Kidney (tissue), 14 donors: ENCODE data around the gene ANKRD61. TPM values are rescaled to one million over a fixed set of nuclear protein-coding genes. Genes with fewer than 3 reads are reported as not detected.
A peak's percentile ranks its signal among the peaks of the same experiment; 100 is the strongest.

Experiments used
- DNase-seq, 5 donors: peaks; one replicate each; pipeline ENCODE4 v3.0.0-alpha.2; 2013 to 2020
- FAIRE-seq: peaks from 2 replicates; lab custom pipeline; 2012; peaks lifted over from hg19 to GRCh38; lab: Jason Lieb, UNC
- H3K27ac ChIP-seq, 2 donors: one replicate each; pipeline ENCODE4 v1.7.0; 2013; ENCODE audit warnings: low read depth in 2 of 2, low read length in 2 of 2, inconsistent platforms in 1 of 2
- H3K27me3 ChIP-seq: one replicate; pipeline ENCODE4 v1.7.1; 2013; ENCODE audit warnings: low read length, inconsistent platforms; ENCODE audit not compliant: control insufficient read depth, insufficient read depth
- H3K36me3 ChIP-seq, 3 donors: one replicate each; pipeline versions ENCODE4 v1.7.0 to v1.7.1; 2013; ENCODE audit warnings: low read length in 3 of 3, control low read depth in 1 of 3, inconsistent platforms in 1 of 3; ENCODE audit not compliant: insufficient read depth in 3 of 3, control insufficient read depth in 2 of 3
- H3K4me1 ChIP-seq, 3 donors: one replicate each; pipeline versions ENCODE4 v1.7.0 to v1.7.1; 2013; ENCODE audit warnings: low read length in 3 of 3, inconsistent platforms in 1 of 3, low read depth in 1 of 3; ENCODE audit not compliant: control insufficient read depth in 2 of 3, insufficient read depth in 2 of 3
- H3K4me3 ChIP-seq, 3 donors: one replicate each; pipeline versions ENCODE4 v1.7.0 to v1.8.1; 2013; ENCODE audit warnings: low read length in 3 of 3, control low read depth in 1 of 3, inconsistent platforms in 1 of 3
- H3K9ac ChIP-seq, 3 donors: one replicate each; pipeline versions ENCODE4 v1.7.0 to v1.7.1; 2013; ENCODE audit warnings: low read length in 3 of 3, control low read depth in 1 of 3, inconsistent platforms in 1 of 3
- H3K9me3 ChIP-seq, 3 donors: one replicate each; pipeline versions ENCODE4 v1.7.0 to v1.7.1; 2013; ENCODE audit warnings: low read length in 3 of 3, control low read depth in 1 of 3, inconsistent platforms in 1 of 3; ENCODE audit not compliant: control insufficient read depth in 2 of 3, insufficient read depth in 1 of 3
- CTCF ChIP-seq: IDR thresholded peaks from 3 replicates; pipeline ENCODE4 v1.5.1; 2012; ENCODE audit warnings: mild to moderate bottlenecking, moderate library complexity, borderline replicate concordance; ENCODE audit not compliant: insufficient read depth; ENCODE audit errors: extremely low read depth
- intact Hi-C: fragments of 100-400 bp; cut with DNase I; formaldehyde crosslinking; loops from one replicate; pipeline ENCODE4 v1.11.1; 2022
- polyA plus RNA-seq: library from polyadenylated mRNA; stranded (reverse); fragments of 350-450 nt; fragmentation: Illumina TruSeq; extraction: RNeasy Lipid Tissue Mini Kit (QIAGEN cat#74804); gene quantifications from one replicate; pipeline ENCODE4 v1.2.3, GENCODE V29; 2014; ENCODE audit warnings: low read depth, low replicate concordance; ENCODE audit not compliant: insufficient read depth
- total RNA-seq: library from RNA; stranded (reverse); fragmentation: NEBNext Ultra II Directional; extraction: Animal tissue kit (Norgen Biotek cat#: 25700); gene quantifications from one replicate; pipeline ENCODE4 v1.2.1, GENCODE V29; 2021
- donor health status: control.
- donor health status: control.
- donor health status: control.
- donor health status: control.
- donor health status: control.
- donor health status: DM: yes; HTN: yes; CAD: no.
- donor health status: Normal renal cell carcinoma (clear cell type).

The ANKRD61 gene
- total and polyA plus RNA-seq, 2 donors from 2014 or later: 0.19 TPM; not detected in 1

- no peak overlapping the region for H3K9ac ChIP-seq
- intact Hi-C loops: no loop called here
- no peaks in the 10 kb centered on the region for H3K9me3 ChIP-seq
- no peaks in the 10 kb centered on the region for H3K4me1 ChIP-seq
- FAIRE-seq (no peak), DNase-seq (peak in 1 of 5 donors; percentile 88)
- no peak overlapping the region for H3K4me3 ChIP-seq
- H3K27me3 ChIP-seq: no peaks in the 10 kb centered on the region
- peaks cover 22 to 70% (median 31%) of the 10 kb centered on the region in 3 donors for H3K36me3 ChIP-seq
- no peak overlapping the region for H3K27ac ChIP-seq
- TF ChIP-seq CTCF: no peak
These were observed 5.0 kb upstream of the ANKRD61 start for GRCh38 chr7:6026011-6026819.

- no peak overlapping the region for H3K4me3 ChIP-seq
- FAIRE-seq: no peak
- H3K4me1 ChIP-seq: no peaks in the 10 kb centered on the region
- no peaks in the 10 kb centered on the region for H3K9me3 ChIP-seq
- H3K27ac ChIP-seq: no peak overlapping the region
- no peaks in the 10 kb centered on the region for H3K27me3 ChIP-seq
- no peak for TF ChIP-seq CTCF
- no peak overlapping the region for H3K9ac ChIP-seq
- H3K36me3 ChIP-seq: peaks cover 17 to 65% (median 31%) of the 10 kb centered on the region in 3 donors
- DNase-seq: peak in 1 of 5 donors; percentile 29
- intact Hi-C loops: no loop called here
These were observed 4.3 kb upstream of the ANKRD61 start for GRCh38 chr7:6026820-6027311.

GRCh38 chr7:6027806-6028365 lies 3.3 kb upstream of the ANKRD61 start:
- Histone ChIP-seq H3K4me1 (no peaks in the 10 kb centered on the region), H3K36me3 (peaks cover 15 to 55% (median 27%) of the 10 kb centered on the region in 3 donors), H3K27ac (no peak overlapping the region), H3K27me3 (no peaks in the 10 kb centered on the region), H3K9ac (no peak overlapping the region), H3K4me3 (no peak overlapping the region), H3K9me3 (no peaks in the 10 kb centered on the region)
- DNase-seq (peak in 1 of 5 donors; percentile 2), FAIRE-seq (no peak)
- intact Hi-C loops: no loop called here
- no peak for TF ChIP-seq CTCF
